ENCODE data around the gene EFR3B.

Gene EFR3B

GRCh38 chr2:25074826-25075225, 33.0 kb downstream of the EFR3B start:
- in situ Hi-C loops (cut with MboI; ENCODE audit: low sequenced_read_pairs, unreplicated experiment) = no loop called here
- TF ChIP-seq CTCF (IDR thresholded peaks at IDR 0.05; ENCODE audit: borderline replicate concordance, control extremely low read depth, extremely low read depth, insufficient read depth, missing control alignments) = no peak
- no peak for DNase-seq (ENCODE audit: low spot score)

GRCh38 chr2:25076749-25077148, 34.9 kb downstream of the EFR3B start:
- DNase-seq (ENCODE audit: low spot score) = no peak
- no peak for TF ChIP-seq CTCF (IDR thresholded peaks at IDR 0.05; ENCODE audit: borderline replicate concordance, control extremely low read depth, extremely low read depth, insufficient read depth, missing control alignments)
- in situ Hi-C loops (cut with MboI; ENCODE audit: low sequenced_read_pairs, unreplicated experiment) = no loop called here

- DNase-seq (ENCODE audit: low spot score) = no peak
- no peak for TF ChIP-seq CTCF (IDR thresholded peaks at IDR 0.05; ENCODE audit: borderline replicate concordance, control extremely low read depth, extremely low read depth, insufficient read depth, missing control alignments)
- in situ Hi-C loops (cut with MboI; ENCODE audit: low sequenced_read_pairs, unreplicated experiment) = no loop called here
These were observed 35.9 kb downstream of the EFR3B start for GRCh38 chr2:25077789-25078169.

- DNase-seq (ENCODE audit: low spot score) = no peak
- TF ChIP-seq CTCF (IDR thresholded peaks at IDR 0.05; ENCODE audit: borderline replicate concordance, control extremely low read depth, extremely low read depth, insufficient read depth, missing control alignments) = no peak
- in situ Hi-C loops (cut with MboI; ENCODE audit: low sequenced_read_pairs, unreplicated experiment) = no loop called here
These were observed 36.5 kb downstream of the EFR3B start for GRCh38 chr2:25078170-25079049.

- in situ Hi-C loops (cut with MboI; ENCODE audit: low sequenced_read_pairs, unreplicated experiment) = no loop called here
- DNase-seq (ENCODE audit: low spot score) = no peak
- TF ChIP-seq CTCF (IDR thresholded peaks at IDR 0.05; ENCODE audit: borderline replicate concordance, control extremely low read depth, extremely low read depth, insufficient read depth, missing control alignments) = no peak
These were observed 37.3 kb downstream of the EFR3B start for GRCh38 chr2:25079050-25079635.

GRCh38 chr2:25081237-25081790, 39.4 kb downstream of the EFR3B start:
- in situ Hi-C loops (cut with MboI; ENCODE audit: low sequenced_read_pairs, unreplicated experiment) = loop anchor here (5.0 kb wide), 1 partner anchor 36 kb away; no protein-coding TSS in a partner anchor
- TF ChIP-seq CTCF (IDR thresholded peaks at IDR 0.05; ENCODE audit: borderline replicate concordance, control extremely low read depth, extremely low read depth, insufficient read depth, missing control alignments) = no peak
- no peak for DNase-seq (ENCODE audit: low spot score)
